Measurements from ENCODE around the gene CPLANE2.

- TF ChIP-seq CTCF (IDR thresholded peaks at IDR 0.05; ENCODE audit: low read length) (no peak), EZH2 (optimal IDR thresholded peaks at IDR 0.05; ENCODE audit: low read depth, low read length) (no peak), EZH2phosphoT487 (IDR thresholded peaks at IDR 0.05; ENCODE audit: low read length) (no peak)
Observed at GRCh38 chr1:16224472-16224871, 12.5 kb downstream of the CPLANE2 start.

Data from MM.1S (cell line).